GM12878 (cell line): ENCODE results near the gene PRMT2. TPM values are rescaled to one million over a fixed set of nuclear protein-coding genes. Genes with fewer than 3 reads are reported as not detected.

Experiments used
- ATAC-seq: fragments of 200-7000 bp; cut with Tn5 transposase; 3 replicates; pipeline ENCODE4 v1.9.1; 2020; ENCODE audit warnings: mild to moderate bottlenecking, moderate library complexity
- BruUV-seq: library from RNA; stranded (reverse); fragments of 400-500 nt; replicated peaks from 2 replicates; lab custom pipeline; 2021; lab: Mats Ljungman, UMichigan
- CTCF ChIA-PET: fragments of 300-600 bp; sonication (Branson Sonifier 250); formaldehyde crosslinking; extraction: SDS; loops from one replicate; lab custom pipeline; 2021; ENCODE audit warnings: inconsistent platforms; lab: Yijun Ruan, JAX
- POLR2A ChIA-PET: fragments of 350-600 bp; formaldehyde crosslinking; extraction: SDS; loops from one replicate; lab custom pipeline; 2021; ENCODE audit warnings: inconsistent platforms; lab: Charles Lee
- RAD21 ChIA-PET: fragments of 300-600 bp; sonication (Branson Sonifier 250); formaldehyde crosslinking; loops from one replicate; lab custom pipeline; 2023; ENCODE audit warnings: antibody characterized with exemption; ENCODE audit not compliant: unreplicated experiment; lab: Charles Lee
- SMC1A ChIA-PET: fragments of 300-600 bp; sonication (Branson Sonifier 250); formaldehyde crosslinking; loops from one replicate; lab custom pipeline; 2023; ENCODE audit not compliant: unreplicated experiment, uncharacterized antibody; lab: Charles Lee
- DNase-seq: peaks from one replicate; pipeline ENCODE4 v3.0.0-alpha.2; 2011; ENCODE audit warnings: low read depth, low spot score
- FAIRE-seq: peaks from 3 replicates; lab custom pipeline; 2011; peaks lifted over from hg19 to GRCh38; lab: Jason Lieb, UNC
- H2AFZ ChIP-seq: 2 replicates; pipeline ENCODE4 v1.6.0; 2011; ENCODE audit warnings: low read depth, low read length, control low read depth; ENCODE audit not compliant: control insufficient read depth
- H3K27ac ChIP-seq: 2 replicates; pipeline ENCODE4 v1.5.1; 2011; ENCODE audit warnings: control low read depth; ENCODE audit not compliant: control insufficient read depth, insufficient read depth
- H3K27me3 ChIP-seq, 2 experiments: replicated peaks in 1 of 2; 2 replicates each; pipeline versions ENCODE4 v1.6.0 to v1.6.1; 2011; ENCODE audit warnings: low read length in 1 of 2; ENCODE audit not compliant: control insufficient read depth in 2 of 2, insufficient read depth in 2 of 2
- H3K36me3 ChIP-seq, 2 experiments: 2 replicates each; pipeline ENCODE4 v1.5.1; 2011; ENCODE audit warnings: low read length in 1 of 2; ENCODE audit not compliant: control insufficient read depth in 2 of 2, insufficient read depth in 2 of 2
- H3K4me1 ChIP-seq: 2 replicates; pipeline ENCODE4 v1.6.1; 2011; ENCODE audit warnings: mild to moderate bottlenecking, low read length, moderate library complexity, mixed read lengths; ENCODE audit not compliant: control insufficient read depth, insufficient read depth
- H3K4me2 ChIP-seq: 2 replicates; pipeline ENCODE4 v1.6.0; 2011; ENCODE audit warnings: control low read depth; ENCODE audit not compliant: control insufficient read depth, insufficient read depth
- H3K4me3 ChIP-seq: fragments of 200-600 bp; sonication (generic); 2 replicates; pipeline ENCODE4 v1.5.1; 2016
- H3K79me2 ChIP-seq: 2 replicates; pipeline ENCODE4 v1.6.0; 2011; ENCODE audit warnings: low read length; ENCODE audit not compliant: control insufficient read depth, insufficient read depth
- H3K9ac ChIP-seq: 2 replicates; pipeline ENCODE4 v1.8.0; 2011; ENCODE audit warnings: low read length, control low read depth, mixed read lengths; ENCODE audit not compliant: control insufficient read depth, insufficient read depth
- H3K9me3 ChIP-seq: replicated peaks from 3 replicates; pipeline ENCODE4 v1.5.1; 2011; ENCODE audit warnings: mild to moderate bottlenecking, low read length; ENCODE audit not compliant: control insufficient read depth, insufficient read depth
- H4K20me1 ChIP-seq: 2 replicates; pipeline ENCODE4 v1.6.0; 2011; ENCODE audit not compliant: control insufficient read depth, insufficient read depth
- ASH2L ChIP-seq: fragments of 300-600, 200-600 bp; sonication (generic); IDR thresholded peaks from 2 replicates; pipeline ENCODE4 v1.6.1; 2017; ENCODE audit warnings: low read depth, mild to moderate bottlenecking, borderline replicate concordance
- CEBPB ChIP-seq, 2 experiments: fragments of 150-350 bp in 1 of 2; IDR thresholded peaks; 2 replicates each; pipeline ENCODE4 v1.6.1; 2012 to 2014; ENCODE audit warnings: low read depth in 2 of 2, low read length in 2 of 2, borderline replicate concordance in 1 of 2, inconsistent platforms in 1 of 2
- EP300 ChIP-seq, 2 experiments: fragments of 150-350 bp in 1 of 2; IDR thresholded peaks; 2 replicates each; pipeline ENCODE4 v1.6.1; 2011 to 2012; ENCODE audit warnings: low read depth in 2 of 2, low read length in 2 of 2, borderline replicate concordance in 1 of 2, improper control_type of control experiment in 1 of 2, inconsistent platforms in 1 of 2; ENCODE audit not compliant: control insufficient read depth in 1 of 2
- MEF2A ChIP-seq: IDR thresholded peaks from 2 replicates; pipeline ENCODE4 v1.6.1; 2011; ENCODE audit warnings: low read depth, mild to moderate bottlenecking, low read length, moderate library complexity; ENCODE audit not compliant: insufficient read depth
- NBN ChIP-seq: fragments of 450-650 bp; IDR thresholded peaks from 2 replicates; pipeline ENCODE4 v1.6.1; 2016
- NFYB ChIP-seq: IDR thresholded peaks from 2 replicates; pipeline ENCODE4 v1.6.1; 2011; ENCODE audit warnings: low read depth, mild to moderate bottlenecking, low read length, improper control_type of control experiment, moderate library complexity; ENCODE audit not compliant: insufficient read depth
- STAT3 ChIP-seq: IDR thresholded peaks from 2 replicates; pipeline ENCODE4 v1.6.1; 2011; ENCODE audit warnings: low read depth, low read length, improper control_type of control experiment
- TAF1 ChIP-seq: IDR thresholded peaks from 2 replicates; pipeline ENCODE4 v1.6.1; 2011; ENCODE audit warnings: mild to moderate bottlenecking, low read depth, low read length, borderline replicate concordance
- TCF3 ChIP-seq: IDR thresholded peaks from 2 replicates; pipeline ENCODE4 v1.6.1; 2012; ENCODE audit warnings: low read depth, mild to moderate bottlenecking, low read length, borderline replicate concordance; ENCODE audit not compliant: insufficient read depth
- WRNIP1 ChIP-seq: IDR thresholded peaks from 2 replicates; pipeline ENCODE4 v1.6.1; 2011; ENCODE audit warnings: low read depth, low read length, improper control_type of control experiment, borderline replicate concordance
- WGBS: methylation state at CpG from one replicate; pipeline ENCODE4 v1.1.6; 2016; ENCODE audit warnings: low lambda C conversion rate; ENCODE audit not compliant: insufficient replicate concordance, insufficient coverage; ENCODE audit errors: missing lambda C conversion rate; 5-methylcytosine and 5-hydroxymethylcytosine counted together
- in situ Hi-C: fragments of 300-500 bp; cut with MboI; formaldehyde crosslinking; loops from 9 replicates; pipeline ENCODE4 v1.14.3; 2018; ENCODE audit warnings: mixed read lengths
- intact Hi-C: fragments of 100-400 bp; cut with micrococcal nuclease; formaldehyde crosslinking; loops from one replicate; pipeline ENCODE4 v1.14.2; 2022; ENCODE audit not compliant: unreplicated experiment
- polyA plus RNA-seq, 11 experiments: library from polyadenylated mRNA; depleted of rRNA in 4 of 11; unstranded in 6 of 11; stranded (reverse) in 5 of 11; fragments of >200 nt; fragmentation: Nextera tagmentation in 4 of 11; fragmentation: Illumina TruSeq in 1 of 11; extraction: Ambion mirVana in 4 of 11; extraction: Trizol in 1 of 11; gene quantifications; 1 replicate in 1 of 11; 2 replicates in 10 of 11; pipeline versions ENCODE4 v1.2.1 to v1.2.3, GENCODE V29; 2011 to 2016; ENCODE audit warnings: inconsistent platforms in 2 of 11, missing spikeins in 2 of 11, low read depth in 1 of 11
- total RNA-seq, 4 experiments: library from RNA; depleted of rRNA in 3 of 4; stranded (reverse); fragments of >200 nt in 3 of 4; fragmentation: Illumina TruSeq in 1 of 4; extraction: Trizol in 1 of 4; gene quantifications; 2 replicates each; pipeline versions ENCODE4 v1.2.1 to v1.2.3, GENCODE V29; 2013 to 2021
- TF ChIP-seq, protein P1 (sequence below): IDR thresholded peaks from 2 replicates; pipeline ENCODE4 v1.6.1; 2012; ENCODE audit warnings: low read depth, low read length, improper control_type of control experiment
- TF ChIP-seq, protein P2 (sequence below): fragments of 450-650 bp; formaldehyde crosslinking; IDR thresholded peaks from 2 replicates; pipeline ENCODE4 v1.4.0; 2020; ENCODE audit warnings: mild to moderate bottlenecking, moderate library complexity

Gene PRMT2
- total and polyA plus RNA-seq, 10 of the 15 experiments (the other 5 are each of a cell fraction or from before 2014, with no cell fraction given): 16.1 to 48.6 (median 36.2) TPM

DNA sequence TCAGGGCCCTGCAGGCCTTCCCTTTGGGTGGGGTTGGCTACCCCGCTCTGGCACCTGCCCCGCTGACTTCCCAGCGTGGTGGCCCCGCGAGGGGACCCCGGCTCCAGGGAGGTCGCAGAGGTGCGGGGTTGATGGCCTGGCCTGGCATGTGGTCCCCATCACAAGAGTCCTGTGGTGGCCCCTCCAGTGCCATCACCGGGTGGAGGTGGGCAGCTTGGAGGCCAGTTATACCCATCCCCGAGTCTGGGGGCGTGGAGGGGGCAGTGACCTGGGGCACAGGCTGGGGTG, 26.8 kb downstream of the PRMT2 start:
- H3K4me2 ChIP-seq: no peak overlapping the region
- peaks cover 0 to 8% of the 10 kb centered on the region in 2 experiments; a peak in 1 of 4 replicates for H3K36me3 ChIP-seq

DNA sequence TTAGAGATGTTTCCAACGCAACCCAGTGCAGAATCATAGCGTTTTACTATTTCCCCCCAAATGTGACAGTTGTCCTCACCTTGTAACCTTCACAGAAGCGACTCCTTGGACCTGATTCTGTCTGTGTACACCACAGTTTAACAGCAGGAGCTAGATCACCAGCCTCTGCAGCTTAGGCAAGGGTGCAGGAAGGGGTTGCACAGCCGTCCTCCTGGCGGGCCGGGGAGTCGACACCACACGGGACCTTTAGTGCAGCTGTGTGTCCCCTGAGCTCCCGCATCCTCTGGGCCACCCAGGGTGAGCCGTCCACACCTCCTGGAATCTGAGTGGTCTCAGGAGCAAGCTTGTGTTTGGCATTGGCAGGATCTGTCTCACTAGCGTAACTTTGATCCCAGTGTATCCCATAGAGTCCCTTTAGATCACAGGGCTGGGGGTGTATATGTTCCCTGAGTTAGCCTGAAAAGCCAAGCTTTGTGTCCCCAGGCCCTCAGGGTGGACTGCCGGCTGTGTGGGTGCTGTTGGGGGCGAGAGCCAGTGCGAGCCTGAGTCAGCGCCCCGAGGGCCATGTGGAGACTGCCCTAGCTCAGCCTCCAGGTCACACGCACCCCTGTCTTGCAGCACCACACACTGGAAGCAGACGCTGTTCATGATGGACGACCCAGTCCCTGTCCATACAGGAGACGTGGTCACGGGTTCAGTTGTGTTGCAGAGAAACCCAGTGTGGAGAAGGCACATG, 27.5 kb downstream of the PRMT2 start:
- 83% methylated on average over 21 of the region's 21 CpGs for WGBS
- no peak overlapping the region for H3K9ac ChIP-seq
- in situ Hi-C loops: no loop called here
- TF ChIP-seq, protein P1, sequence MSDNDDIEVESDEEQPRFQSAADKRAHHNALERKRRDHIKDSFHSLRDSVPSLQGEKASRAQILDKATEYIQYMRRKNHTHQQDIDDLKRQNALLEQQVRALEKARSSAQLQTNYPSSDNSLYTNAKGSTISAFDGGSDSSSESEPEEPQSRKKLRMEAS: no peak
- TF ChIP-seq STAT3: no peak
- no peak for TF ChIP-seq NBN
- TF ChIP-seq TAF1: no peak
- no peak for TF ChIP-seq MEF2A
- no peak for TF ChIP-seq WRNIP1
- TF ChIP-seq, protein P2, sequence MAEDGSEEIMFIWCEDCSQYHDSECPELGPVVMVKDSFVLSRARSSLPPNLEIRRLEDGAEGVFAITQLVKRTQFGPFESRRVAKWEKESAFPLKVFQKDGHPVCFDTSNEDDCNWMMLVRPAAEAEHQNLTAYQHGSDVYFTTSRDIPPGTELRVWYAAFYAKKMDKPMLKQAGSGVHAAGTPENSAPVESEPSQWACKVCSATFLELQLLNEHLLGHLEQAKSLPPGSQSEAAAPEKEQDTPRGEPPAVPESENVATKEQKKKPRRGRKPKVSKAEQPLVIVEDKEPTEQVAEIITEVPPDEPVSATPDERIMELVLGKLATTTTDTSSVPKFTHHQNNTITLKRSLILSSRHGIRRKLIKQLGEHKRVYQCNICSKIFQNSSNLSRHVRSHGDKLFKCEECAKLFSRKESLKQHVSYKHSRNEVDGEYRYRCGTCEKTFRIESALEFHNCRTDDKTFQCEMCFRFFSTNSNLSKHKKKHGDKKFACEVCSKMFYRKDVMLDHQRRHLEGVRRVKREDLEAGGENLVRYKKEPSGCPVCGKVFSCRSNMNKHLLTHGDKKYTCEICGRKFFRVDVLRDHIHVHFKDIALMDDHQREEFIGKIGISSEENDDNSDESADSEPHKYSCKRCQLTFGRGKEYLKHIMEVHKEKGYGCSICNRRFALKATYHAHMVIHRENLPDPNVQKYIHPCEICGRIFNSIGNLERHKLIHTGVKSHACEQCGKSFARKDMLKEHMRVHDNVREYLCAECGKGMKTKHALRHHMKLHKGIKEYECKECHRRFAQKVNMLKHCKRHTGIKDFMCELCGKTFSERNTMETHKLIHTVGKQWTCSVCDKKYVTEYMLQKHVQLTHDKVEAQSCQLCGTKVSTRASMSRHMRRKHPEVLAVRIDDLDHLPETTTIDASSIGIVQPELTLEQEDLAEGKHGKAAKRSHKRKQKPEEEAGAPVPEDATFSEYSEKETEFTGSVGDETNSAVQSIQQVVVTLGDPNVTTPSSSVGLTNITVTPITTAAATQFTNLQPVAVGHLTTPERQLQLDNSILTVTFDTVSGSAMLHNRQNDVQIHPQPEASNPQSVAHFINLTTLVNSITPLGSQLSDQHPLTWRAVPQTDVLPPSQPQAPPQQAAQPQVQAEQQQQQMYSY (CRISPR knock-in tag): no peak
- TF ChIP-seq TCF3: no peak
- no peak for TF ChIP-seq CEBPB (IDR thresholded peaks at IDR 0.05; ENCODE audit: borderline replicate concordance in 1 of 2, low read depth in 2 of 2, low read length in 2 of 2)
- TF ChIP-seq NFYB: no peak

More for the DNA sequence above, 26.8 kb downstream of the PRMT2 start:
- Histone ChIP-seq H3K9me3 (no peaks in the 10 kb centered on the region), H3K4me3 (no peak overlapping the region), H2AFZ (no peak overlapping the region), H4K20me1 (no peaks in the 10 kb centered on the region), H3K27ac (no peak overlapping the region), H3K27me3 (no peaks in the 10 kb centered on the region), H3K4me1 (no peaks in the 10 kb centered on the region), H3K9ac (no peak overlapping the region), H3K79me2 (no peaks in the 10 kb centered on the region)
- intact Hi-C loops: no loop called here
- DNase-seq (no peak), FAIRE-seq (no peak), ATAC-seq (no peak)
- POLR2A ChIA-PET: no interaction called here
- SMC1A ChIA-PET: no interaction called here
- BruUV-seq: no TSS peak
- TF ChIP-seq ASH2L (no peak), EP300 (IDR thresholded peaks at IDR 0.05; ENCODE audit: borderline replicate concordance in 1 of 2, control insufficient read depth in 1 of 2, low read depth in 2 of 2, low read length in 2 of 2) (no peak)
- 97% methylated on average over 10 of the region's 11 CpGs for WGBS
- CTCF ChIA-PET: no interaction called here
- RAD21 ChIA-PET: no interaction called here
- in situ Hi-C loops: no loop called here

More for the DNA sequence above, 27.5 kb downstream of the PRMT2 start:
- ATAC-seq: no peak
- ChIA-PET CTCF (no interaction called here), SMC1A (no interaction called here), POLR2A (no interaction called here), RAD21 (no interaction called here)
- Histone ChIP-seq H4K20me1 (no peaks in the 10 kb centered on the region), H3K36me3 (peaks cover 0 to 8% of the 10 kb centered on the region in 2 experiments; a peak in 1 of 4 replicates), H2AFZ (no peak overlapping the region), H3K79me2 (no peaks in the 10 kb centered on the region), H3K27me3 (no peaks in the 10 kb centered on the region), H3K4me3 (no peak overlapping the region), H3K9me3 (no peaks in the 10 kb centered on the region), H3K27ac (no peak overlapping the region), H3K4me2 (no peak overlapping the region), H3K4me1 (no peaks in the 10 kb centered on the region)
- no peak for DNase-seq
- no TSS peak for BruUV-seq
- intact Hi-C loops: no loop called here
- FAIRE-seq: no peak
